T-helper 9 cell (primary cell): Measurements from ENCODE around the gene MED26.

ENCODE experiments used
- DNase-seq: peaks from one replicate; pipeline ENCODE4 v3.0.0-alpha.2; 2020

MED26 gene

DNA sequence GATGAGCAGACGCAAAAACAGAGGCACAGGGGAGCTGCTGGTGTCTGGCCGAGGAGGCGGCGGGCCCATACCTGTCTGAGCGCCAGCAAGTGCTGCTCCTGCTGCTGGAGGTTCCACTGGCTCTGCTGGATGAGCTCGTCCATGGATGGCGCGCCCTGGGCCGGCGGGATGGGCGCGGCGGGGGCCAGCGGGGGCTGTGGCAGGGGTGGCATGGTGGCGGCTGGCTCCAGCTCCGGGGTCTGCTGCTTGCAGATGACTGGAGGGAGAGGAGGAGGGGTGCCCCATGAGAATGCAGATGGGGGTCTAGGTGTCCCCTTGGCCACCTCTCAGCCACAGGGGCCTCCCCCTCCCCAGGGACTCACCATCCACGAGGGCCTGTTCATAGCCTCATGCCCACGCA is 92.6 kb downstream of the MED26 start:
- DNase-seq = no peak

DNA sequence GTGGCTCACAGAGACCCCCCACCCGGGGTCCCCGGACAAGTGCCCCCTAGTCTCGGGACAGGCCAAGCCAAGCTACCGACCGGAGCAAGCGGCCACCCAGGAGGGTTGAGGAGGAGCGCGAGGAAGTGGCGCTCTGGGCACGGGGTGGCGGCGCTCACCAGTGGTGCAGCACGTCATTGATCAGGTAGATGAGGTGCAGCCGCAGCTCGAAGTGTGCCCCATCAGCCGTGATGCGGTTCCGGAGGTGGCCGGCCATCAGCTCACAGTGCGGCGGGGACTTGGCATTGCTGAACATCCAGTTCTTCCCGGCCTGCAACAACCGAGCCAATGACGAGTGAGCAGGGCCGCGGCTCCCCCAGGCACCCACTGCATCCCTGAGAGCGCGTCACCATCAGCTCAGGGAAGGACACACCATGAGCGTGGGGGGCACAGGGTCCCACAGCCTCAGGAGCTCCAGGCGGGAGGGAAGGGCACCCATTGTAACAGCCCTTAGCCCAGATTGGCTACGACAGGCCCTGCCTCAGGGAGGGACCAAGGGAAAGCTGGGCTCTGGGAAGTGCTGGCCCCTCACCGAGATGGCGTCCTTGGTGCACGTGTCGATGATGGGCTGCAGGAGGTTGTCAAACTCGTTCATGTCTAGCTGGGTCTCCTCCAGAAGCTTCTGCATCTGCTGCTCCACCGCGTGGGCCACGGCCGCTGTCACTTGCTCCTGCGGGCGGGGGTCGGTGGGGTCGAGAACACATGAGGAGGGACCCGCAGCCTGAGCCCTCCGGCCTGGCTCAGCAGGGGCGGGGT is 95.4 kb downstream of the MED26 start:
- DNase-seq = no peak

DNA sequence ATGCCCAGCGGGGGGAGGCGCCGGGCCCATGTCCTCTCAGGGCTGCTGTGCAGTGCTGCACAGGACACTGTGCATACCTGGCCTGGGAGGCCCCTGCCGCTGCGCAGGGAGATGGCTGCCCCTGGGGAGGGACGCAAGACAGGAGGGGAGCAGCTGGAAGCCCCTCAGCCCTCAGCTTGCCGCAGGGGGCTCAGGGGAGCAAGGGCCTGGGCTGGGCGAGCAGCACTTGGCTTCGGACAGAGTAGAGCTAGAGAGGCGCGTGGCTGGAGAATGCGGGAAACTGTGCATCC is 96.7 kb downstream of the MED26 start:
- DNase-seq = no peak

- DNase-seq = no peak
Measured at GRCh38 chr19:16530540-16531379, 97.2 kb downstream of the MED26 start.

DNA sequence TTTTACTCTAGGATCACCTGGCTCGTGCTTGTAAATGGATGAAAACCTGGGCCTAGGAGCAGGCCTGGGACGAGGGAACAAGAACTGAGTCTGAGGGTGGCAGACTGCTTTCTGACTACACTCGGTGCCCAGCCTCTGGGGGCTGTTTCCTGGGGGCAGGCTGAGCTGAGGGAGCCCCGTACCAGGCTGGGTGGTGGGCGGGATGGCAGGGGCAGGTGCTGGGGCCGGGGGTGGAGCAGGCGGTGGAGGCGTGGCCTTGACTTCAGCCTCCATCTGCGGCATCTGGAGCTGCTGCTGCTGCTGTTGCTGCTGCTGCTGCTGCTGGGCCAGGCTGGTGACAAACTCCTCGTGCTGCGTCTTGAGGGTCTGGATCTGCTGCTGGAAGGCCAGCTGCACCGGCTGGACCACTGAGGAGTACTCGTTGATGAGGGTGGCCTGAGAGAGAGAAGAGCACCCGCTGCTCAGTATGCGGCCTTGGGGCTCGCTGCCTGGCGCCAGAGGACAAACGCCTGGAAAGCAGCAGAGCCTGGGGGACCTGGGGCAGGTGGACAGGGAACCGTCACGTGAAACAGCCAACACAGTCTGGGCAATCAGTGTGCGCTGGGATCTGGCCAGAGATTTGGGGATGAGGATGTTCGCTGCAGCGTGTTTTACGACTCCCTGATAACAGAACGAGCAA is 98.4 kb downstream of the MED26 start:
- DNase-seq = no peak

DNA sequence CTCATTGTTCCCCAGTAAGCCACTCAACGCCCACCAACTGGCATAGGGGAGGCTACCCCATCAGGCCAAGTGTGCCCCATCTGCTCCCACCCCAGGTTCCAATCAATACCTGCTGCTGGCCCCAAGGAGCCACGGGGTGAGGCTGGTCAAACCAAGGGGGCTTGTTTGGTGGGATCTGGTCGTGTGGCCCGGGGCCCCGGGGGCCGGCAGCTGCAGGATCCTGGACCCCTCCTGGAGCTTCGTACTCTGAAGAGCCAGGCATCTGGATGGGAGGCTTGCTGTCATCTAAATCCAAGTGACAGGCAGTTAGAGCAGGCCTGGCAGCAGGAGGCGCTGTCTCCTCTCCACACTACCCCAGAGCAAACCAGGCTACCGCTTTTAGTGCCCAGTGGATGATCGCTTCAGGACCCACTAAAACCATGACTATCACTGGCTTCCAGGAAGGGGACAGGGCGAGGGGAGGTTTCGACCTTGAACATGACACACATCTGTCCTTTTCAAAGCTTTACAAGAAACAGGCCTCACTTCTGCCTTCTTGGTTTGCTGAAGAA is 100.0 kb downstream of the MED26 start:
- peak; percentile 30 for DNase-seq

- no peak for DNase-seq
Measured at GRCh38 chr19:16527334-16527935, 100.6 kb downstream of the MED26 start.

DNA sequence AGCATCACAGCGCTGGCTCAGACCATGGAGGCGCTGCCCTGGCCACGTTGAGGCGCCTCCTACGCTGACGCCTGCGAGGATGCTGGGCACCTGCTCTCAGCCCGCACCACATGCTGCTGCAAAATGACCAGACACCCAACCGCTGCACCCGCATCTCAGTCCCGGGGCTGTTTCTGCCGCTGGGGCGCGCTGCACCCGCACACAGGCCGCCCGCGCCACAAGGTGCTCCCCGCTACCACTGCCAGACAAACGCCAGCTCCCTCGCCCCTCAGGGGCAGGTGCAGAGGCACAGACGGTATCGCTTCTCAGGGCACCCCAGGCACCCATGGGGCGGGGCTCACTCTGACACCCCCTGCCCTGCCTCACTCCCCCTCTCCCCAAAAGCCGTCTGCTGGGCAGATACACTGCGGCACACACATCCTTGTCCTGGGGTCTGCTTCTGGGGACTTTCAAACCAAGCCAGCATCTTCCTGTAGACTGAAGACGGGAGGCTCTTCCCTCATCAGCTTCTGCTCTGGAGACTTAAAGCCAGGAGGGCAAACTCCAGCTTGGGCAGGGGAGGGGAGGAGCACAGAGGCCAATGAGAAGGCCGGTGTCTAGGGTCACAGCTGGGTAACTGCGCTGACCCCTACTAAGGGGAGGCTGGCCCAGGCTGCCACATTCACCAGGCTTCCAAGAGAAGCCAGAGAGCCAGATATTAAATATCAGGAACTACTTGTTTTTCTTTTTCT is 102.1 kb downstream of the MED26 start:
- DNase-seq = no peak

GRCh38 chr19:16524991-16525734 is 102.8 kb downstream of the MED26 start:
- DNase-seq = no peak
